DOHH2 (cell line): Measurements from ENCODE around the gene CALML6.

ENCODE experiments used
- H3F3A ChIP-seq: fragments of 200-600 bp; sonication (generic), shearing (Covaris generic); 2 replicates; pipeline ENCODE4 v1.6.0; 2016; ENCODE audit warnings: antibody characterized with exemption, mild to moderate bottlenecking; ENCODE audit not compliant: control insufficient read depth, insufficient read depth
- H3K27ac ChIP-seq: fragments of 200-600 bp; sonication (generic); 2 replicates; pipeline ENCODE4 v1.5.1; 2014; ENCODE audit warnings: low read depth, mild to moderate bottlenecking, low read length, moderate library complexity
- H3K27me3 ChIP-seq: fragments of 200-600 bp; sonication (generic); 2 replicates; pipeline ENCODE4 v1.6.1; 2014; ENCODE audit warnings: mild to moderate bottlenecking, low read length, mixed read lengths; ENCODE audit not compliant: control insufficient read depth
- H3K36me3 ChIP-seq: fragments of 200-600 bp; sonication (generic); 2 replicates; pipeline ENCODE4 v1.6.1; 2014; ENCODE audit warnings: mild to moderate bottlenecking, low read length, moderate library complexity, mixed read lengths; ENCODE audit not compliant: control insufficient read depth
- H3K4me1 ChIP-seq: fragments of 200-600 bp; sonication (generic); 2 replicates; pipeline ENCODE4 v1.6.1; 2014; ENCODE audit warnings: mild to moderate bottlenecking, low read length, mixed read lengths; ENCODE audit not compliant: control insufficient read depth
- H3K4me2 ChIP-seq: fragments of 200-600 bp; sonication (generic); 2 replicates; pipeline ENCODE4 v1.6.0; 2014; ENCODE audit warnings: mild to moderate bottlenecking, low read length, moderate library complexity
- H3K4me3 ChIP-seq: fragments of 200-600 bp; sonication (generic); 2 replicates; pipeline ENCODE4 v1.5.1; 2014; ENCODE audit warnings: mild to moderate bottlenecking, low read length, mixed read lengths
- H3K79me2 ChIP-seq: fragments of 200-600 bp; sonication (generic); 2 replicates; pipeline ENCODE4 v1.6.1; 2014; ENCODE audit warnings: mild to moderate bottlenecking, low read length, mixed read lengths; ENCODE audit not compliant: control insufficient read depth
- H3K9me2 ChIP-seq: fragments of 200-600 bp; sonication (generic); replicated peaks from 2 replicates; pipeline ENCODE4 v1.6.1; 2014; ENCODE audit warnings: mild to moderate bottlenecking, low read length, mixed read lengths; ENCODE audit not compliant: control insufficient read depth
- H3K9me3 ChIP-seq: fragments of 200-600 bp; sonication (generic); 2 replicates; pipeline ENCODE4 v1.6.1; 2014; ENCODE audit warnings: antibody characterized with exemption, low read length, mixed read lengths; ENCODE audit not compliant: control insufficient read depth, insufficient read depth
- H4K20me1 ChIP-seq: fragments of 200-600 bp; sonication (generic); 2 replicates; pipeline ENCODE4 v1.6.0; 2014; ENCODE audit warnings: low read depth, mild to moderate bottlenecking, antibody characterized with exemption, low read length, moderate library complexity; ENCODE audit not compliant: control insufficient read depth, insufficient read depth
- CTCF ChIP-seq: fragments of 200-600 bp; sonication (generic); IDR thresholded peaks from one replicate; pipeline ENCODE4 v1.5.1; 2014; ENCODE audit warnings: antibody characterized with exemption, mild to moderate bottlenecking, low read depth, low read length; ENCODE audit not compliant: poor library complexity, severe bottlenecking
- EZH2phosphoT487 ChIP-seq: fragments of 200-600 bp; sonication (generic); IDR thresholded peaks from 2 replicates; pipeline ENCODE4 v1.6.1; 2017; ENCODE audit warnings: borderline replicate concordance, mild to moderate bottlenecking, antibody characterized with exemption, low read length, moderate library complexity, mixed read lengths

The CALML6 gene

DNA sequence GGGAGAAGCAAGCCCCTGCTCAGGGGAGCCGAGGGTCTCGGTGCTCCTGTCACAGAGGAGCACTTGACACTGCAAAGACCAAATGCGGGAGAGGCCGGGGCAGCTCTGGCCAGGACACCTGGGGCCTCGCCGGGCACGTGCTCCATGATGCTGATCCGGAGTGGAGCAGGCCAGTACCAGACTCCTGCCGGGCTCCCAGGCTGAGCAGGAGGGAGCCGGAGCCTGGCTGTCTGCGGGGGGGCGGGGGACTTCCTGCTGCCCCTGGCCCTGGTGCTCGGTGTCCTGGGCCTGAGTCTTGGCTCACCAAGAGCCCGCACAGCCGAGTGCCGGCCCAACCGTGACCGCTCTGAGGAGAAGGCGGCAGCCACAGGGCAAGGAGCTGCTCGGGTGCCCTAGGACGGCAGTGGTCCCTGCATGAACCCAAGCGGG lies 42.5 kb downstream of the CALML6 start:
- H3K4me2 ChIP-seq = no peak overlapping the region
- no peaks in the 10 kb centered on the region for H3F3A ChIP-seq
- H3K27ac ChIP-seq = no peak overlapping the region
- H3K4me1 ChIP-seq = no peaks in the 10 kb centered on the region
- no peak overlapping the region for H3K4me3 ChIP-seq
- no peak for TF ChIP-seq CTCF
- no peak for TF ChIP-seq EZH2phosphoT487
- no peaks in the 10 kb centered on the region for H3K9me2 ChIP-seq
- H3K36me3 ChIP-seq = no peaks in the 10 kb centered on the region
- no peaks in the 10 kb centered on the region for H3K27me3 ChIP-seq
- no peaks in the 10 kb centered on the region for H4K20me1 ChIP-seq
- H3K9me3 ChIP-seq = peaks cover 10% of the 10 kb centered on the region
- no peaks in the 10 kb centered on the region for H3K79me2 ChIP-seq

- H3F3A ChIP-seq = no peaks in the 10 kb centered on the region
- peaks cover 10% of the 10 kb centered on the region for H3K9me3 ChIP-seq
- no peak overlapping the region for H3K27ac ChIP-seq
- no peaks in the 10 kb centered on the region for H3K27me3 ChIP-seq
- H3K4me1 ChIP-seq = no peaks in the 10 kb centered on the region
- H3K36me3 ChIP-seq = no peaks in the 10 kb centered on the region
- no peak overlapping the region for H3K4me3 ChIP-seq
- H3K9me2 ChIP-seq = no peaks in the 10 kb centered on the region
- H3K4me2 ChIP-seq = no peak overlapping the region
- no peaks in the 10 kb centered on the region for H4K20me1 ChIP-seq
- H3K79me2 ChIP-seq = no peaks in the 10 kb centered on the region
- no peak for TF ChIP-seq EZH2phosphoT487
- TF ChIP-seq CTCF = no peak
These were observed 43.0 kb downstream of the CALML6 start for GRCh38 chr1:1958071-1958541.

GRCh38 chr1:1959459-1959839 lies 44.4 kb downstream of the CALML6 start:
- Histone ChIP-seq H3K4me2 (no peak overlapping the region), H3K4me3 (no peak overlapping the region), H3K4me1 (no peaks in the 10 kb centered on the region), H3K9me2 (no peaks in the 10 kb centered on the region), H4K20me1 (no peaks in the 10 kb centered on the region), H3K27me3 (no peaks in the 10 kb centered on the region), H3K27ac (no peak overlapping the region), H3F3A (no peaks in the 10 kb centered on the region), H3K36me3 (no peaks in the 10 kb centered on the region), H3K79me2 (no peaks in the 10 kb centered on the region), H3K9me3 (peaks cover 9% of the 10 kb centered on the region)
- TF ChIP-seq EZH2phosphoT487 (no peak), CTCF (no peak)
